ENCODE results near the gene AOC1. TPM values are rescaled to one million over a fixed set of nuclear protein-coding genes. Genes with fewer than 3 reads are reported as not detected.

AOC1 gene
- total RNA-seq, 1 donor, result not detected

- Histone ChIP-seq H3K4me1 (ENCODE audit: insufficient read depth, low read length) (no peaks in the 10 kb centered on the region), H3K36me3 (ENCODE audit: insufficient read depth, low read length) (no peaks in the 10 kb centered on the region), H2AFZ (ENCODE audit: low read length) (no peak overlapping the region), H4K20me1 (ENCODE audit: insufficient read depth, low read length) (no peaks in the 10 kb centered on the region), H3K4me3 (ENCODE audit: insufficient read depth, low read length) (no peak overlapping the region), H3K4me2 (ENCODE audit: insufficient read depth, low read length) (no peak overlapping the region), H3K9me3 (ENCODE audit: low read depth, low read length) (no peaks in the 10 kb centered on the region), H3K79me2 (ENCODE audit: insufficient read depth, low read length) (no peaks in the 10 kb centered on the region), H3K27me3 (ENCODE audit: insufficient read depth, low read length) (no peaks in the 10 kb centered on the region), H3K27ac (ENCODE audit: low read depth, low read length) (no peak overlapping the region)
- TF ChIP-seq, protein P1, sequence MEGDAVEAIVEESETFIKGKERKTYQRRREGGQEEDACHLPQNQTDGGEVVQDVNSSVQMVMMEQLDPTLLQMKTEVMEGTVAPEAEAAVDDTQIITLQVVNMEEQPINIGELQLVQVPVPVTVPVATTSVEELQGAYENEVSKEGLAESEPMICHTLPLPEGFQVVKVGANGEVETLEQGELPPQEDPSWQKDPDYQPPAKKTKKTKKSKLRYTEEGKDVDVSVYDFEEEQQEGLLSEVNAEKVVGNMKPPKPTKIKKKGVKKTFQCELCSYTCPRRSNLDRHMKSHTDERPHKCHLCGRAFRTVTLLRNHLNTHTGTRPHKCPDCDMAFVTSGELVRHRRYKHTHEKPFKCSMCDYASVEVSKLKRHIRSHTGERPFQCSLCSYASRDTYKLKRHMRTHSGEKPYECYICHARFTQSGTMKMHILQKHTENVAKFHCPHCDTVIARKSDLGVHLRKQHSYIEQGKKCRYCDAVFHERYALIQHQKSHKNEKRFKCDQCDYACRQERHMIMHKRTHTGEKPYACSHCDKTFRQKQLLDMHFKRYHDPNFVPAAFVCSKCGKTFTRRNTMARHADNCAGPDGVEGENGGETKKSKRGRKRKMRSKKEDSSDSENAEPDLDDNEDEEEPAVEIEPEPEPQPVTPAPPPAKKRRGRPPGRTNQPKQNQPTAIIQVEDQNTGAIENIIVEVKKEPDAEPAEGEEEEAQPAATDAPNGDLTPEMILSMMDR (IDR thresholded peaks at IDR 0.05; ENCODE audit: extremely low read depth, low read depth, low read length), result no peak
- DNase-seq (ENCODE audit: insufficient read length, low spot score, missing footprints), result peak; percentile 49
Measured at GRCh38 chr7:150823484-150824126, 28.7 kb upstream of the AOC1 start.

- no peaks in the 10 kb centered on the region for H3K36me3 ChIP-seq (ENCODE audit: insufficient read depth, low read length)
- no peaks in the 10 kb centered on the region for H3K9me3 ChIP-seq (ENCODE audit: low read depth, low read length)
- DNase-seq (ENCODE audit: insufficient read length, low spot score, missing footprints), result peak; percentile 30
- H3K4me2 ChIP-seq (ENCODE audit: insufficient read depth, low read length), result no peak overlapping the region
- no peaks in the 10 kb centered on the region for H3K27me3 ChIP-seq (ENCODE audit: insufficient read depth, low read length)
- TF ChIP-seq, protein P1 (IDR thresholded peaks at IDR 0.05; ENCODE audit: extremely low read depth, low read depth, low read length), result no peak
- H3K27ac ChIP-seq (ENCODE audit: low read depth, low read length), result no peak overlapping the region
- no peak overlapping the region for H3K4me3 ChIP-seq (ENCODE audit: insufficient read depth, low read length)
- no peak overlapping the region for H2AFZ ChIP-seq (ENCODE audit: low read length)
- H3K79me2 ChIP-seq (ENCODE audit: insufficient read depth, low read length), result no peaks in the 10 kb centered on the region
- no peaks in the 10 kb centered on the region for H4K20me1 ChIP-seq (ENCODE audit: insufficient read depth, low read length)
- no peaks in the 10 kb centered on the region for H3K4me1 ChIP-seq (ENCODE audit: insufficient read depth, low read length)
Measured at GRCh38 chr7:150824379-150825177, 27.7 kb upstream of the AOC1 start.

DNA sequence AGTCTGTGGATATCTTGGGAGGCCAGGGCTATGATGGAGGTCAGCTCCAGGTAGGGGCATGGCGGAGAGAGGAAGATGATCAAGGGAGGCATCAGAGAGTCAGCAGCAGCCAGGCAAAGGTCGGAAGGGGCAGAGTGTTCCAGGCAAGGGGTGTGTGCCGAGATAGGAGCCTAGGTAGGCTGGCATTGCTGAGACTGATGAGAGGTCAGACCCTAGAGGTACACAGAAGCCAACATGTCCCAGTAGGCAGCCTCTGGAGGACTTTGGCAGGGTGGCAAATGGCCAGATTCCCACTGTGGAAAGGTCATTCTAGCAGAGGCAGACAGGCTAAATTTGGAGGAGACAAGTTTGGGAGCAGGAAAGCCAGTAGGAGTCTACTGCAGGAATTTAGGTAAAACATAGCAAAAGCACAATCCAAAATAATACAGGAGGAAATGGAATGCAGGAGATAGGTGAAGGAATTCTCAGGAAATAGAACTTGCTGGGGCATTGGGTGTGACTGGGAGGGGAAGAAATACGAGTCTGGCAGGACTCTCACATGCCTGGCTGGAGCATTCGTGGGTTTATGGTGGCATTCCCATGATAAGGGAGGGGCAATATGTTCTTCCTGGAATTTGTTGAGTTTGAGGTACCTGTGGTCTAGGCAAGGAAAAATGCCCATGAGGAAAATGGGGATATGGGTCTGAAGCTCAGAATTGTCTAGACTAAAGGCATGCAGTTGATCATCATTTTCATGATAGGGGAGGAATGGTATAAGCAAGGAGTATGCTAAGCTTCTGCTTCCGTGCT is 26.1 kb upstream of the AOC1 start:
- no peaks in the 10 kb centered on the region for H3K4me1 ChIP-seq (ENCODE audit: insufficient read depth, low read length)
- no peaks in the 10 kb centered on the region for H4K20me1 ChIP-seq (ENCODE audit: insufficient read depth, low read length)
- H3K9me3 ChIP-seq (ENCODE audit: low read depth, low read length), result no peaks in the 10 kb centered on the region
- DNase-seq (ENCODE audit: insufficient read length, low spot score, missing footprints), result peak; percentile 42
- no peaks in the 10 kb centered on the region for H3K79me2 ChIP-seq (ENCODE audit: insufficient read depth, low read length)
- TF ChIP-seq, protein P1 (IDR thresholded peaks at IDR 0.05; ENCODE audit: extremely low read depth, low read depth, low read length), result no peak
- H3K27ac ChIP-seq (ENCODE audit: low read depth, low read length), result no peak overlapping the region
- no peak overlapping the region for H3K4me3 ChIP-seq (ENCODE audit: insufficient read depth, low read length)
- no peak overlapping the region for H2AFZ ChIP-seq (ENCODE audit: low read length)
- H3K27me3 ChIP-seq (ENCODE audit: insufficient read depth, low read length), result no peaks in the 10 kb centered on the region
- no peak overlapping the region for H3K4me2 ChIP-seq (ENCODE audit: insufficient read depth, low read length)
- no peaks in the 10 kb centered on the region for H3K36me3 ChIP-seq (ENCODE audit: insufficient read depth, low read length)

All from osteoblast (primary cell).